H1 (cell line): ENCODE results near the gene PATJ. TPM values are rescaled to one million over a fixed set of nuclear protein-coding genes. Genes with fewer than 3 reads are reported as not detected.

Source experiments
- CTCF ChIA-PET: fragments of 300-600 bp; sonication (Branson Sonifier 250); formaldehyde crosslinking; loops from one replicate; lab custom pipeline; 2021; ENCODE audit not compliant: partially characterized antibody; lab: Charles Lee
- POLR2A ChIA-PET: fragments of 300-600 bp; sonication (Branson Sonifier 250); formaldehyde crosslinking; loops from one replicate; lab custom pipeline; 2021; ENCODE audit warnings: inconsistent platforms; ENCODE audit not compliant: partially characterized antibody; lab: Charles Lee
- DNase-seq, 2 experiments: peaks; one replicate each; pipeline versions ENCODE4 v3.0.0 to v3.0.0-alpha.2; 2010 to 2022; ENCODE audit warnings: low spot score in 2 of 2, low read depth in 1 of 2, mixed read lengths in 1 of 2
- FAIRE-seq: peaks from 2 replicates; lab custom pipeline; 2011; peaks lifted over from hg19 to GRCh38; lab: Jason Lieb, UNC
- H2AFZ ChIP-seq: 2 replicates; pipeline ENCODE4 v1.8.1; 2012; ENCODE audit warnings: low read length, inconsistent platforms
- H2AK5ac ChIP-seq: 2 replicates; pipeline ENCODE4 v1.6.1; 2013; ENCODE audit warnings: low read depth, low read length
- H2BK120ac ChIP-seq: replicated peaks from 2 replicates; pipeline ENCODE3; 2013; ENCODE audit warnings: low read depth, low read length, inconsistent platforms
- H2BK12ac ChIP-seq: 2 replicates; pipeline ENCODE4 v1.6.1; 2013; ENCODE audit warnings: low read depth, low read length
- H2BK15ac ChIP-seq: 2 replicates; pipeline ENCODE4 v1.6.1; 2013; ENCODE audit warnings: low read length
- H2BK20ac ChIP-seq: 2 replicates; pipeline ENCODE4 v1.6.1; 2013; ENCODE audit warnings: low read length
- H2BK5ac ChIP-seq: 2 replicates; pipeline ENCODE4 v1.6.1; 2013; ENCODE audit warnings: low read depth, low read length
- H3K14ac ChIP-seq: 2 replicates; pipeline ENCODE4 v1.6.1; 2013; ENCODE audit warnings: inconsistent platforms; ENCODE audit not compliant: insufficient read length
- H3K18ac ChIP-seq: 2 replicates; pipeline ENCODE4 v1.6.1; 2013; ENCODE audit warnings: low read length; ENCODE audit errors: extremely low read depth
- H3K23ac ChIP-seq: 2 replicates; pipeline ENCODE4 v1.6.1; 2013; ENCODE audit warnings: inconsistent platforms; ENCODE audit not compliant: insufficient read length
- H3K23me2 ChIP-seq: 2 replicates; pipeline ENCODE4 v1.6.1; 2013; ENCODE audit warnings: low read depth, low read length
- H3K27ac ChIP-seq: 2 replicates; pipeline ENCODE4 v1.6.1; 2011; ENCODE audit warnings: low read depth, low read length, inconsistent platforms
- H3K27me3 ChIP-seq, 4 experiments: replicated peaks in 1 of 4; 1 replicate in 1 of 4; 2 replicates in 3 of 4; pipeline versions ENCODE4 v1.6.1 to v1.8.1; 2011 to 2013; ENCODE audit warnings: low read length in 3 of 4, mild to moderate bottlenecking in 3 of 4, inconsistent platforms in 2 of 4, mixed read lengths in 2 of 4, moderate library complexity in 1 of 4; ENCODE audit not compliant: control insufficient read depth in 3 of 4, insufficient read depth in 3 of 4; ENCODE audit errors: extremely low read depth in 1 of 4
- H3K36me3 ChIP-seq, 4 experiments: 2 replicates each; pipeline versions ENCODE4 v1.6.1 to v1.8.1; 2011 to 2013; ENCODE audit warnings: mild to moderate bottlenecking in 4 of 4, low read length in 3 of 4, moderate library complexity in 2 of 4, control low read depth in 1 of 4, inconsistent platforms in 1 of 4; ENCODE audit not compliant: insufficient read depth in 4 of 4, control insufficient read depth in 2 of 4
- H3K4ac ChIP-seq: replicated peaks from 2 replicates; pipeline ENCODE3; 2013; ENCODE audit warnings: low read length, low read depth, mixed read lengths, inconsistent platforms; ENCODE audit not compliant: insufficient read length
- H3K4me1 ChIP-seq, 4 experiments: replicated peaks in 1 of 4; 1 replicate in 1 of 4; 2 replicates in 3 of 4; pipeline versions ENCODE4 v1.6.1 to v1.8.1; 2011 to 2013; ENCODE audit warnings: low read length in 3 of 4, inconsistent platforms in 2 of 4, mixed read lengths in 1 of 4; ENCODE audit not compliant: insufficient read depth in 4 of 4, control insufficient read depth in 3 of 4
- H3K4me2 ChIP-seq, 2 experiments: 2 replicates each; pipeline versions ENCODE4 v1.6.1 to v1.8.1; 2011 to 2013; ENCODE audit warnings: low read depth in 2 of 2, low read length in 2 of 2, control low read depth in 1 of 2, inconsistent platforms in 1 of 2, mild to moderate bottlenecking in 1 of 2; ENCODE audit not compliant: insufficient read depth in 1 of 2
- H3K4me3 ChIP-seq, 4 experiments: fragments of 200-600, 300-600 bp in 1 of 4; sonication (generic), shearing (Covaris generic), sonication (Bioruptor Twin) in 1 of 4; 2 replicates each; pipeline versions ENCODE4 v1.5.1 to v1.8.1; 2011 to 2016; ENCODE audit warnings: low read length in 4 of 4, low read depth in 3 of 4, control low read depth in 2 of 4, inconsistent platforms in 2 of 4, mild to moderate bottlenecking in 2 of 4, mixed read lengths in 1 of 4, moderate library complexity in 1 of 4; ENCODE audit not compliant: insufficient read depth in 2 of 4; ENCODE audit errors: extremely low read depth in 1 of 4
- H3K56ac ChIP-seq: replicated peaks from 2 replicates; pipeline ENCODE3; 2013; ENCODE audit warnings: low read depth, mild to moderate bottlenecking, mixed read lengths, low read length, inconsistent platforms; ENCODE audit not compliant: insufficient read length
- H3K79me1 ChIP-seq: 2 replicates; pipeline ENCODE4 v1.6.1; 2013; ENCODE audit warnings: low read depth, low read length, control low read depth
- H3K79me2 ChIP-seq, 2 experiments: 2 replicates each; pipeline versions ENCODE4 v1.6.1 to v1.8.1; 2012 to 2013; ENCODE audit warnings: low read length in 2 of 2, mild to moderate bottlenecking in 2 of 2, inconsistent platforms in 1 of 2; ENCODE audit not compliant: insufficient read depth in 2 of 2, control insufficient read depth in 1 of 2
- H3K9ac ChIP-seq, 4 experiments: replicated peaks in 1 of 4; 1 replicate in 1 of 4; 2 replicates in 3 of 4; pipeline versions ENCODE4 v1.6.1 to v1.8.1; 2011 to 2013; ENCODE audit warnings: low read depth in 3 of 4, low read length in 3 of 4, control low read depth in 2 of 4, mild to moderate bottlenecking in 2 of 4, moderate library complexity in 2 of 4, inconsistent platforms in 1 of 4; ENCODE audit errors: extremely low read depth in 1 of 4
- H3K9me3 ChIP-seq, 2 experiments: 2 replicates each; pipeline versions ENCODE4 v1.6.1 to v1.8.1; 2012 to 2013; ENCODE audit warnings: mild to moderate bottlenecking in 2 of 2, moderate library complexity in 2 of 2, control low read depth in 1 of 2, inconsistent platforms in 1 of 2, low read depth in 1 of 2, low read length in 1 of 2, mixed read lengths in 1 of 2; ENCODE audit not compliant: insufficient read depth in 2 of 2
- H4K20me1 ChIP-seq, 2 experiments: replicated peaks in 1 of 2; 2 replicates each; pipeline versions ENCODE3 to v1.8.1; 2011 to 2013; ENCODE audit warnings: inconsistent platforms in 2 of 2, low read length in 2 of 2, mild to moderate bottlenecking in 1 of 2; ENCODE audit not compliant: insufficient read depth in 2 of 2, control insufficient read depth in 1 of 2
- H4K5ac ChIP-seq: 2 replicates; pipeline ENCODE4 v1.6.1; 2013; ENCODE audit warnings: low read length, low read depth, mixed read lengths, inconsistent platforms; ENCODE audit not compliant: insufficient read length
- H4K8ac ChIP-seq: 2 replicates; pipeline ENCODE4 v1.8.0; 2013; ENCODE audit warnings: mild to moderate bottlenecking, moderate library complexity, low read length, inconsistent platforms; ENCODE audit not compliant: insufficient read depth; ENCODE audit errors: extremely low read depth
- H4K91ac ChIP-seq: replicated peaks from 2 replicates; pipeline ENCODE3; 2013; ENCODE audit warnings: low read length, mixed read lengths, inconsistent platforms; ENCODE audit not compliant: insufficient read length
- ASH2L ChIP-seq: fragments of 200-600, 300-600 bp; sonication (generic); IDR thresholded peaks from one replicate; pipeline ENCODE4 v1.7.1; 2017; ENCODE audit warnings: low read length
- CBX5 ChIP-seq: fragments of 300-800, 300-1000 bp; sonication (generic); IDR thresholded peaks from 2 replicates; pipeline ENCODE4 v1.7.1; 2016; ENCODE audit warnings: antibody characterized with exemption, low read length, low read depth
- CREB1 ChIP-seq: IDR thresholded peaks from 2 replicates; pipeline ENCODE4 v1.6.1; 2012; ENCODE audit warnings: inconsistent platforms
- EZH2 ChIP-seq: fragments of 200-600 bp; sonication (generic); IDR thresholded peaks from 2 replicates; pipeline ENCODE4 v1.7.1; 2012; ENCODE audit warnings: low read depth, mild to moderate bottlenecking, moderate library complexity, low read length, inconsistent platforms; ENCODE audit not compliant: severe bottlenecking
- GABPA ChIP-seq: IDR thresholded peaks from 2 replicates; pipeline ENCODE4 v1.6.1; 2011; ENCODE audit warnings: mild to moderate bottlenecking, low read length, moderate library complexity, borderline replicate concordance; ENCODE audit not compliant: insufficient read depth
- HDAC6 ChIP-seq: IDR thresholded peaks from one replicate; pipeline ENCODE4 v1.7.1; 2012; ENCODE audit warnings: low read depth, mild to moderate bottlenecking, inconsistent platforms, low read length, moderate library complexity
- JUND ChIP-seq: IDR thresholded peaks from 2 replicates; pipeline ENCODE4 v1.6.1; 2011; ENCODE audit warnings: mild to moderate bottlenecking, improper control_type of control experiment, low read length
- KDM5A ChIP-seq: fragments of 200-600 bp; IDR thresholded peaks from 2 replicates; pipeline ENCODE4 v1.7.1; 2012; ENCODE audit warnings: mild to moderate bottlenecking, low read length, inconsistent platforms, mixed read lengths
- POLR2A ChIP-seq, 2 experiments: IDR thresholded peaks; 1 replicate in 1 of 2; 2 replicates in 1 of 2; pipeline ENCODE4 v1.6.1; 2011; ENCODE audit warnings: low read depth in 2 of 2, low read length in 2 of 2, mild to moderate bottlenecking in 2 of 2; ENCODE audit errors: control extremely low read depth in 1 of 2
- RBBP5 ChIP-seq: IDR thresholded peaks from 2 replicates; pipeline ENCODE4 v1.7.1; 2012; ENCODE audit warnings: low read depth, mild to moderate bottlenecking, inconsistent platforms, low read length, moderate library complexity, borderline replicate concordance
- RFX5 ChIP-seq: IDR thresholded peaks from 2 replicates; pipeline ENCODE4 v1.6.1; 2011; ENCODE audit warnings: low read depth, low read length, improper control_type of control experiment, borderline replicate concordance
- SAP30 ChIP-seq: fragments of 300-600 bp; sonication (generic); IDR thresholded peaks from 2 replicates; pipeline ENCODE4 v1.7.1; 2012; ENCODE audit warnings: low read length, moderate library complexity, mild to moderate bottlenecking, inconsistent platforms; ENCODE audit not compliant: insufficient read depth, insufficient replicate concordance
- SP2 ChIP-seq: IDR thresholded peaks from 2 replicates; pipeline ENCODE4 v1.6.1; 2012; ENCODE audit warnings: mild to moderate bottlenecking, low read length, inconsistent platforms
- SUZ12 ChIP-seq: fragments of 200-600 bp; sonication (generic); IDR thresholded peaks from 2 replicates; pipeline ENCODE4 v1.6.1; 2012; ENCODE audit warnings: mild to moderate bottlenecking, inconsistent platforms, low read length, moderate library complexity, mixed read lengths
- TCF12 ChIP-seq: IDR thresholded peaks from 2 replicates; pipeline ENCODE4 v1.6.1; 2011; ENCODE audit warnings: low read depth, mild to moderate bottlenecking, low read length
- ZNF274 ChIP-seq: IDR thresholded peaks from 2 replicates; pipeline ENCODE4 v1.7.0; 2012; ENCODE audit warnings: low read length, borderline replicate concordance; ENCODE audit errors: extremely low read depth
- whole genome bisulfite sequencing, 2 experiments: shearing (Covaris generic) in 1 of 2; methylation state at CpG; one replicate each; pipeline versions ENCODE4 v1.1.6 to v1.1.7; 2013 to 2015; ENCODE audit warnings: low lambda C conversion rate in 2 of 2, mixed read lengths in 2 of 2, inconsistent platforms in 1 of 2, low coverage in 1 of 2, missing lambda C conversion rate in 1 of 2; ENCODE audit not compliant: insufficient replicate concordance in 2 of 2, insufficient coverage in 1 of 2, insufficient read length in 1 of 2; ENCODE audit errors: extremely low coverage in 1 of 2, missing lambda C conversion rate in 1 of 2; 5-methylcytosine and 5-hydroxymethylcytosine counted together
- polyA plus RNA-seq, 7 experiments: library from polyadenylated mRNA; depleted of rRNA in 3 of 7; stranded (reverse) in 5 of 7; unstranded in 2 of 7; fragments of >200 nt in 5 of 7; fragments of 200-250 nt in 2 of 7; gene quantifications; 1 replicate in 5 of 7; 2 replicates in 1 of 7; 4 replicates in 1 of 7; pipeline versions ENCODE4 v1.2.1 to v1.2.3, GENCODE V29; 2011 to 2013; ENCODE audit warnings: missing spikeins in 2 of 7, mixed read lengths in 2 of 7
- total RNA-seq: library from RNA; stranded (reverse); fragmentation: NEBNext Ultra II Directional; extraction: Animal tissue kit (Norgen Biotek cat#: 25700); gene quantifications from 2 replicates; pipeline ENCODE4 v1.2.1, GENCODE V29; 2021

Gene PATJ
- total and polyA plus RNA-seq, 2 of the 8 experiments (the other 6 are each of a cell fraction or from before 2014, with no cell fraction given) = 8.2 to 55.6 TPM

- H3K23me2 ChIP-seq = peaks cover 2% of the 10 kb centered on the region; the same call in 1 of the 2 replicates
- peaks cover 0 to 21% (median 7%) of the 10 kb centered on the region in 4 experiments; a peak in 3 of 8 replicates for H3K36me3 ChIP-seq
- H3K18ac ChIP-seq = no peak overlapping the region
- H3K14ac ChIP-seq = no peak overlapping the region
- no peak overlapping the region for H2AFZ ChIP-seq
- no peak overlapping the region for H3K56ac ChIP-seq
- no peaks in the 10 kb centered on the region for H3K79me2 ChIP-seq
- no peak overlapping the region for H4K91ac ChIP-seq
- no peaks in the 10 kb centered on the region for H3K4me1 ChIP-seq
- no peak overlapping the region for H3K4ac ChIP-seq
- H3K9ac ChIP-seq = no peak overlapping the region
- H3K4me3 ChIP-seq = no peak overlapping the region
- H2BK20ac ChIP-seq = no peak overlapping the region
- H4K20me1 ChIP-seq = no peaks in the 10 kb centered on the region
- 87% methylated on average over 4 of the region's 4 CpGs; no CpG with 5 or more reads in 1 of the 2 experiments for WGBS, 2 experiments
- no peak overlapping the region for H2BK15ac ChIP-seq
- no peak for FAIRE-seq
- no peak overlapping the region for H2BK120ac ChIP-seq
- H3K27me3 ChIP-seq = no peaks in the 10 kb centered on the region
- DNase-seq = no peak
- H3K27ac ChIP-seq = no peak overlapping the region
- no peak overlapping the region for H3K23ac ChIP-seq
- no peak overlapping the region for H2AK5ac ChIP-seq
- H2BK12ac ChIP-seq = no peak overlapping the region
- H2BK5ac ChIP-seq = no peak overlapping the region
- H4K5ac ChIP-seq = no peak overlapping the region
- ChIA-PET CTCF (no interaction called here), POLR2A (no interaction called here)
- no peaks in the 10 kb centered on the region for H3K79me1 ChIP-seq
- H4K8ac ChIP-seq = no peak overlapping the region
- H3K9me3 ChIP-seq = no peaks in the 10 kb centered on the region
- H3K4me2 ChIP-seq = no peak overlapping the region
- TF ChIP-seq GABPA = no peak
- no peak for TF ChIP-seq POLR2A (IDR thresholded peaks at IDR 0.05; ENCODE audit: control extremely low read depth in 1 of 2, low read depth in 2 of 2, low read length in 2 of 2)
- no peak for TF ChIP-seq RBBP5
- no peak for TF ChIP-seq ASH2L
- TF ChIP-seq KDM5A = no peak
- no peak for TF ChIP-seq JUND
- TF ChIP-seq HDAC6 = no peak
- no peak for TF ChIP-seq EZH2
- no peak for TF ChIP-seq SAP30
- no peak for TF ChIP-seq RFX5
- TF ChIP-seq SUZ12 = no peak
- TF ChIP-seq CREB1 = no peak
- no peak for TF ChIP-seq TCF12
- TF ChIP-seq SP2 = no peak
- no peak for TF ChIP-seq CBX5
- no peak for TF ChIP-seq ZNF274
Measured at GRCh38 chr1:61808968-61809367, 66.7 kb downstream of the PATJ start.
